Liver (tissue), 9 donors: ENCODE data around the gene KLHDC7B. TPM values are rescaled to one million over a fixed set of nuclear protein-coding genes. Genes with fewer than 3 reads are reported as not detected.

Experiments used
- DNase-seq: peaks from one replicate; pipeline ENCODE4 v3.0.0-alpha.2; 2017; ENCODE audit warnings: low spot score
- H3K27ac ChIP-seq, 2 donors: one replicate each; pipeline ENCODE4 v1.7.0; 2013; ENCODE audit warnings: inconsistent platforms in 2 of 2, low read length in 2 of 2, control low read depth in 1 of 2, low read depth in 1 of 2, mild to moderate bottlenecking in 1 of 2
- H3K27me3 ChIP-seq, 4 donors: one replicate each; pipeline versions ENCODE4 v1.6.1 to v1.7.0; 2013; ENCODE audit warnings: low read length in 3 of 4, inconsistent platforms in 1 of 4, mild to moderate bottlenecking in 1 of 4, moderate library complexity in 1 of 4; ENCODE audit not compliant: control insufficient read depth in 4 of 4, insufficient read depth in 4 of 4
- H3K36me3 ChIP-seq, 4 donors: one replicate each; pipeline versions ENCODE4 v1.6.1 to v1.7.0; 2013; ENCODE audit warnings: low read length in 3 of 4, mild to moderate bottlenecking in 3 of 4, low read depth in 1 of 4, moderate library complexity in 1 of 4; ENCODE audit not compliant: control insufficient read depth in 4 of 4, insufficient read depth in 3 of 4
- H3K4me1 ChIP-seq, 4 donors: one replicate each; pipeline versions ENCODE4 v1.6.1 to v1.7.0; 2013; ENCODE audit warnings: low read length in 3 of 4, mild to moderate bottlenecking in 3 of 4, moderate library complexity in 1 of 4; ENCODE audit not compliant: control insufficient read depth in 4 of 4, insufficient read depth in 4 of 4
- H3K4me3 ChIP-seq, 3 donors: one replicate each; pipeline versions ENCODE4 v1.6.1 to v1.7.0; 2013; ENCODE audit warnings: low read length in 3 of 3, control low read depth in 1 of 3, low read depth in 1 of 3, mild to moderate bottlenecking in 1 of 3
- H3K9ac ChIP-seq, 2 donors: one replicate each; pipeline ENCODE4 v1.7.0; 2013; ENCODE audit warnings: low read length in 2 of 2, mild to moderate bottlenecking in 2 of 2, moderate library complexity in 2 of 2, control low read depth in 1 of 2, low read depth in 1 of 2
- H3K9me3 ChIP-seq, 4 donors: one replicate each; pipeline versions ENCODE4 v1.6.1 to v1.7.0; 2013; ENCODE audit warnings: low read length in 3 of 4; ENCODE audit not compliant: control insufficient read depth in 4 of 4
- ATF3 ChIP-seq: IDR thresholded peaks from 2 replicates; pipeline ENCODE4 v1.6.1; 2016; ENCODE audit warnings: antibody characterized with exemption
- CTCF ChIP-seq: fragments of 150-350 bp; IDR thresholded peaks from 2 replicates; pipeline ENCODE4 v1.5.1; 2017; ENCODE audit warnings: improper control_type of control experiment, low read depth, low read length; ENCODE audit not compliant: missing input control
- EGR1 ChIP-seq, 2 donors: IDR thresholded peaks; 2 replicates each; pipeline ENCODE4 v1.6.1; 2016 to 2018; ENCODE audit warnings: antibody characterized with exemption in 2 of 2, low read depth in 2 of 2
- FOXA1 ChIP-seq: IDR thresholded peaks from 2 replicates; pipeline ENCODE4 v1.6.1; 2016; ENCODE audit warnings: antibody characterized with exemption
- FOXA2 ChIP-seq: IDR thresholded peaks from 2 replicates; pipeline ENCODE4 v1.6.1; 2016; ENCODE audit warnings: antibody characterized with exemption
- GABPA ChIP-seq, 2 donors: IDR thresholded peaks in 1 of 2; conservative IDR thresholded peaks in 1 of 2; 2 replicates each; pipeline ENCODE4 v1.6.1; 2016; ENCODE audit warnings: antibody characterized with exemption in 2 of 2, mild to moderate bottlenecking in 1 of 2, moderate library complexity in 1 of 2
- HNF4A ChIP-seq, 2 donors: conservative IDR thresholded peaks; 2 replicates each; pipeline ENCODE4 v1.6.1; 2016; ENCODE audit warnings: antibody characterized with exemption in 2 of 2, mild to moderate bottlenecking in 2 of 2
- HNF4G ChIP-seq: IDR thresholded peaks from 2 replicates; pipeline ENCODE4 v1.6.1; 2016; ENCODE audit warnings: antibody characterized with exemption
- JUND ChIP-seq, 2 donors: IDR thresholded peaks; 2 replicates each; pipeline ENCODE4 v1.6.1; 2016; ENCODE audit warnings: antibody characterized with exemption in 2 of 2
- NR2F2 ChIP-seq: IDR thresholded peaks from 2 replicates; pipeline ENCODE4 v1.6.1; 2016; ENCODE audit warnings: antibody characterized with exemption
- RAD21 ChIP-seq, 2 donors: IDR thresholded peaks; 2 replicates each; pipeline ENCODE4 v1.6.1; 2016; ENCODE audit warnings: antibody characterized with exemption in 2 of 2, mild to moderate bottlenecking in 2 of 2
- REST ChIP-seq: IDR thresholded peaks from 2 replicates; pipeline ENCODE4 v1.6.1; 2016; ENCODE audit warnings: antibody characterized with exemption, mild to moderate bottlenecking
- RXRA ChIP-seq, 2 donors: IDR thresholded peaks; 2 replicates each; pipeline ENCODE4 v1.6.1; 2017 to 2018; ENCODE audit warnings: antibody characterized with exemption in 2 of 2, mild to moderate bottlenecking in 1 of 2
- SP1 ChIP-seq: IDR thresholded peaks from 2 replicates; pipeline ENCODE4 v1.6.1; 2018; ENCODE audit warnings: antibody characterized with exemption, mild to moderate bottlenecking
- YY1 ChIP-seq: IDR thresholded peaks from 2 replicates; pipeline ENCODE4 v1.6.1; 2016; ENCODE audit warnings: antibody characterized with exemption, mild to moderate bottlenecking
- WGBS: extraction: QIAGEN DNeasy Blood & Tissue Kit; methylation state at CpG from one replicate; pipeline ENCODE4 v1.1.7; 2013; 5-methylcytosine and 5-hydroxymethylcytosine counted together
- polyA plus RNA-seq, 2 donors: library from polyadenylated mRNA; stranded (reverse) in 1 of 2; unstranded in 1 of 2; fragments of 200-250 nt in 1 of 2; fragments of >200 nt in 1 of 2; fragmentation: Nextera tagmentation in 1 of 2; extraction: Ambion mirVana in 1 of 2; gene quantifications; one replicate each; pipeline versions ENCODE4 v1.2.1 to v1.2.3, GENCODE V29; 2013 to 2015
- total RNA-seq, 2 donors: library from RNA; depleted of rRNA; stranded (reverse); fragments of >200 nt; gene quantifications; one replicate each; pipeline ENCODE4 v1.2.3, GENCODE V29; 2014
- TF ChIP-seq, protein P1 (sequence below): IDR thresholded peaks from 2 replicates; pipeline ENCODE4 v1.6.1; 2016; ENCODE audit warnings: antibody characterized with exemption
- donor health status: healthy.
- donor health status: healthy.
- donor health status: healthy.
- donor health status: healthy.
- donor health status: healthy.

The KLHDC7B gene
- total and polyA plus RNA-seq, 4 donors: 0.08 to 0.16 (median 0.08) TPM; not detected in 1

DNA sequence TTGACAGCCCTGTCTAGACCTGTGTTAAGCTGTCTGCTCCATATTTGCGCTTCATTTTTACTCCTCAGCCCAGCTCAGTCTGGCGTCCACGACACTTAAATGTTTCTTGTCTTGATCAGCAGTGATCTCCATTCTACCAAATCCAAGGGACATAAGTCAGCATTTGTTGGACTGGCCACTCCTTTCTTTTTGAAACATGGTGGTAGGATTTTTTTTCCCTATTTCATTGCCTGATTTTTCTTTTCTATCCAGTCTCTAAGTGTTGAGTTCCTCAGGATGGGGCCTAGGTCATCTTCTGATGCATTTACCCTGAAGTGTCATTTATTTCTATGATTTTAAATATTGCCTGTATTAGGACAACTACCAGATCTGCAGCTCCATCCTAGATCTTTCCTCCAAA is 36.8 kb upstream of the KLHDC7B start:
- WGBS: 23% methylated on average over 3 of the region's 3 CpGs
- Histone ChIP-seq H3K9ac (peak overlapping the region; percentile 39 to 86), H3K9me3 (no peaks in the 10 kb centered on the region), H3K4me3 (peak overlapping the region; percentile 67 to 97 (median 67)), H3K36me3 (peaks cover 0 to 7% (median 2%) of the 10 kb centered on the region in 4 donors), H3K4me1 (peaks cover 11 to 27% (median 24%) of the 10 kb centered on the region in 4 donors), H3K27me3 (no peaks in the 10 kb centered on the region), H3K27ac (peak overlapping the region; percentile 86 to 90)
- no peak for TF ChIP-seq EGR1 (IDR thresholded peaks at IDR 0.05; ENCODE audit: low read depth in 2 of 2)
- no peak for TF ChIP-seq RXRA (IDR thresholded peaks at IDR 0.05)
- TF ChIP-seq FOXA2: no peak
- no peak for TF ChIP-seq FOXA1
- TF ChIP-seq GABPA (IDR thresholded peaks at IDR 0.05 in 1 of 2, conservative IDR thresholded peaks at IDR 0.05 in 1 of 2): no peak
- no peak for TF ChIP-seq HNF4G
- TF ChIP-seq NR2F2: no peak
- TF ChIP-seq, protein P1, sequence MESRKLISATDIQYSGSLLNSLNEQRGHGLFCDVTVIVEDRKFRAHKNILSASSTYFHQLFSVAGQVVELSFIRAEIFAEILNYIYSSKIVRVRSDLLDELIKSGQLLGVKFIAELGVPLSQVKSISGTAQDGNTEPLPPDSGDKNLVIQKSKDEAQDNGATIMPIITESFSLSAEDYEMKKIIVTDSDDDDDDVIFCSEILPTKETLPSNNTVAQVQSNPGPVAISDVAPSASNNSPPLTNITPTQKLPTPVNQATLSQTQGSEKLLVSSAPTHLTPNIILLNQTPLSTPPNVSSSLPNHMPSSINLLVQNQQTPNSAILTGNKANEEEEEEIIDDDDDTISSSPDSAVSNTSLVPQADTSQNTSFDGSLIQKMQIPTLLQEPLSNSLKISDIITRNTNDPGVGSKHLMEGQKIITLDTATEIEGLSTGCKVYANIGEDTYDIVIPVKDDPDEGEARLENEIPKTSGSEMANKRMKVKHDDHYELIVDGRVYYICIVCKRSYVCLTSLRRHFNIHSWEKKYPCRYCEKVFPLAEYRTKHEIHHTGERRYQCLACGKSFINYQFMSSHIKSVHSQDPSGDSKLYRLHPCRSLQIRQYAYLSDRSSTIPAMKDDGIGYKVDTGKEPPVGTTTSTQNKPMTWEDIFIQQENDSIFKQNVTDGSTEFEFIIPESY: no peak
- TF ChIP-seq RAD21 (IDR thresholded peaks at IDR 0.05): no peak
- DNase-seq: no peak

DNA sequence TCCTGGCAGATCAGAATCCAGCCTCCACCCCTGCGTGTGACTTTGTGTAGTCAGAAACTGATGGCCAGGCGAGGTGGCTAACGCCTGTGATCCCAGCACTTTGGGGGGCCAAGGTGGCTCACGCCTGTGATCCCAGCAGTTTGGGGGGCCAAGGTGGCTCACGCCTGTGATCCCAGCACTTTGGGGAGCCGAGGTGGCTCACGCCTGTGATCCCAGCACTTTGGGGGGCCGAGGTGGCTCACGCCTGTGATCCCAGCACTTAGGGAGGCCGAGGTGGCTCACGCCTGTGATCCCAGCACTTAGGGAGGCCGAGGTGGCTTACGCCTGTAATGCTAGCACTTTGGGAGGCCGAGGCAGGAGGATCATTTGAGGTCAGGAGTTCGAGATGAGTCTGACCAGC is 32.5 kb upstream of the KLHDC7B start:
- 98% methylated on average over 15 of the region's 15 CpGs for WGBS
- peaks cover 0 to 11% (median 3%) of the 10 kb centered on the region in 4 donors for H3K36me3 ChIP-seq
- no peak overlapping the region for H3K9ac ChIP-seq

More for the DNA sequence above, 32.5 kb upstream of the KLHDC7B start:
- no peak overlapping the region for H3K27ac ChIP-seq
- no peak overlapping the region for H3K4me3 ChIP-seq
- no peak for DNase-seq
- no peaks in the 10 kb centered on the region for H3K9me3 ChIP-seq
- no peak for TF ChIP-seq HNF4A (conservative IDR thresholded peaks at IDR 0.05)
- no peak for TF ChIP-seq FOXA1
- TF ChIP-seq RAD21 (IDR thresholded peaks at IDR 0.05): no peak
- TF ChIP-seq HNF4G: no peak
- TF ChIP-seq EGR1 (IDR thresholded peaks at IDR 0.05; ENCODE audit: low read depth in 2 of 2): no peak
- TF ChIP-seq REST: no peak
- TF ChIP-seq RXRA (IDR thresholded peaks at IDR 0.05): no peak
- TF ChIP-seq, protein P1: no peak
- TF ChIP-seq SP1: no peak
- TF ChIP-seq JUND (IDR thresholded peaks at IDR 0.05): no peak
- no peak for TF ChIP-seq CTCF
- TF ChIP-seq YY1: no peak
- no peak for TF ChIP-seq NR2F2
- TF ChIP-seq ATF3: no peak
- TF ChIP-seq FOXA2: no peak
- H3K4me1 ChIP-seq: peaks cover 7 to 12% (median 12%) of the 10 kb centered on the region in 4 donors
- H3K27me3 ChIP-seq: no peaks in the 10 kb centered on the region
